ENCODE results near the gene ATP2A2.
"Not testable (repeated sequence)": the region's sequence is repeated elsewhere in the genome, so short reads cannot be mapped to it uniquely, and the experiment has no call there.

Gene ATP2A2

GRCh38 chr12:110301065-110301806 is 20.2 kb downstream of the ATP2A2 start:
- DNase-seq, result no peak

DNA sequence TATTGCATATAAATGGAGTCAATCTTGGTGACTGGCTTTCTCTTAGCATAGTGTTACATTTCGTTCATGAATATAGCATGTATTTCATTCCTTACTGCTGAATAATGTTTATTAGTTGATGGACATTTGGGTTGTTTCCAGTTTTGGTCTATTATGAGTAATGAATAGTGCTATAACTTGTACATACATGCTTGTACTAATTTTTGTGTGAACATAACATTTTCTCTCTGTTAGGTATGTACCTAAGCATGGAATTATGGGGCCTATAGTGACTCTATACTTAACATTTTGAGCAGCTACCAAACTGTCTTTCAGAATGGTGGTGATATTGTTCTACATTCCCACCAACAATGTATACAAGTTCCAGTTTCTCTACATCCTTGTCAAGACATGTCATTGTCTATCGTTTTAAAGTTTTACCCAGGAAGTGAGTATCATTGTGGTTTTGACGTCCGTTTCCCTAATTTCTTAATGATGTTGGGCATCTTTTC is 23.1 kb downstream of the ATP2A2 start:
- no peak for DNase-seq

DNA sequence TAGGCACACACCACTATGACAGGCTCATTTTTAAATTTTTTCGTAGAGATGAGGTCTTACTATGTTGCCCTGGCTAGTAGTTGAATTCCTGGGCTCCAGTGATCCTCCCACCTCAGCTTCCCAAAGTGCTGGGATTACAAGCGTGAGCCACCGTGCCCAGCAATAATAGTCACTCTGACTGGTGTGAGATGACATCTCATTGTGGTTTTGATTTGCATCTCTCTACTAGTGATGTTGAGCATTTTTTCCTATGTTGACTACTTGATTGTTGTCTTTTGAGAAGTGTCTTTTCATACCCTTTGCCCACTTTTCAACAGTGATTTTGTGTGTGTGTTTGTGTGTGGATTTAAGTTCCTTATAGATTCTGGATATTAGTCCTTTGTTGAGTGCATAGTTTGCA is 26.3 kb downstream of the ATP2A2 start:
- DNase-seq, result no peak

DNA sequence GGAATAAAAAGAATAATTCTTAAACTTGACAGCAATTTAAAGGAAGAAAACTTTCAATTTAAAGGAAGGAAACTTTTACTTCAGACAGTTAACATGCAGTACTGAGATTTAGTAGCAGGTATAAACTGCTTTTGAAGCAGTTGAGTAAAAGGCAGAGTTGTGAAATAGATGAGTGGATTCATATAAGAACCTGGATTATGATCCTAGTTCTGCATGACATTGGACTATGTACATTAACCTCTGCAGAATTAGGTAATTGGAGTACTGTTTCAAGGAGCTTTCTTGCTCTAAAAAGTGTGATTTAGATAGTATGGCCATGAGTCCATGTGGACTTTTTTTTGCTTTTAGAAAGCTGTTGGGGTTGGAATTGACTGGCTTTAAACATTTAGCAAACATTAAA is 29.7 kb downstream of the ATP2A2 start:
- DNase-seq, result no peak

GRCh38 chr12:110311903-110312302 is 30.9 kb downstream of the ATP2A2 start:
- DNase-seq, result no peak

DNA sequence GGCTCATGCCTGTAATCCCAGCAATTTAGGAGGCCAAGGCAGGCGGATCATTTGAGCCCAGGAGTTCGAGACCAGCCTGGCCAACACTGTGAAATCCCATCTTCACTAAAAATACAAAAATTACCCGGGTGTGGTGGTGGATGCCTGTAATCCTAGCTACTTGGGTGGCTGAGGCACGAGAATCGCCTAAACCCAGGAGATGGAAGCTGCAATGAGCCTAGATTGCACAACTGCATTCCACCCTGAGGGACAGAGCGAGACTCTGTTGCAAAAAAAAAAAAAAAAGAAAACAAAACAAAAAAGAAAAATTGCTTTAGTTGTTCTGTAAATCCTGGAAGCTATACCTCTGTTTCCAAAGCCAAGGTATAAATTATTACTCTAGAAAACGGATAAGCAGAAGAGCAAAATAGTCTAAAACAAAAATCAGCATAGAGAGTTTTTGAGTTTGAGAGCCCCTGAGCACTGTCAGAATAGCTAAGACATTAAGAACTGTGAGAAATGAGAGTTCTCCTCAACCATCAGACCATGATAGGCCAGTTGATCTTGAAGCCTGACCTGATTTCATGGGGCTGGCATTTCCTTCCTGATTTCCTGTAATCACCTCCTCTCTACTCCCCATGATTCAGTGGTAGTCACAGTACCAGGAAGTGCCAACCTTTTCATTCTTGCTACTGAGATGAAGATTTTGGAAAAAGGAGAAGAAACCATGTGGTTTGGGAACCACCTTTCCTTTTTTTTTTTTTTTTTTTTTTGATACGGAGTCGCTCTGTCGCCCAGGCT is 31.7 kb downstream of the ATP2A2 start:
- DNase-seq, result no peak

- DNase-seq, result no peak
These were observed 33.3 kb downstream of the ATP2A2 start for GRCh38 chr12:110314308-110314707.

DNA sequence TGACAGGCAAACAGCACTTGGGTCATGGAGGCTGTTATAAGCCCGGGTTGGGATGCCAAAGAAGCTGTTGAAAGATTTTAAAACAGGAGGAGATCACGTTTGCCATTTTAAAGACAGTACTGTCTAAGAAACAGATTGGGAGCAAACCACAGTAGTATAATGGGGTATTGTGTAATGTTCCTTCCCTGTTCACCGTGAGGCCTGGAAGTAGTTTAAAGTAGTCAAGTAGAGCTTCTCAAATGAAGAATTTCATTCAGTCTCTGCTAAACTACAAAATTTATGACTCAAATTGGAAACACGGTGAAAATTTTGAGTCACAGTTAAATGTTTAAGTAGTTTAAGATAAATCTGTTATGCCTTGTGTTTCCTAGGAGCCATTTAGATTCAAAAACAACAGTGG is 35.8 kb downstream of the ATP2A2 start:
- no peak for DNase-seq

DNA sequence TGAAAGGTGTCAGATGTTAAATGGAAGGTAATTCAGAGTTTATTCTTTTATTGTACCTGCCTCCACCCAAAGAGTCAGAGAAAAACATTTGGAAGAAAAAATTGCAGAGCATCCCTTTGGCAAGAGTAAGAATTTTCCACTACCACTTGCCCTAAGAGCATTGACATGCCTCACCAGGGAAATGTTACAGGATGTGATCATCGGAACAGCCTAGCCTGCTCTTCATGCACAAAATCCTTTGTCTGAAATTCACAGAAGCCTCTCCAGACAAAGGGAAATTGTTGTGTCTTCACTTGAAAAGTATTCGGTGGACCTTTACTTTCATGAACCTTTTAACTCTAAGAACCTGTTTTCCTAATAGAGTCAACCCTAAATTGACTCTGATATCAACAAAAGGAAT is 36.9 kb downstream of the ATP2A2 start:
- DNase-seq, result no peak

GRCh38 chr12:110320550-110320949 is 39.5 kb downstream of the ATP2A2 start:
- no peak for DNase-seq

GRCh38 chr12:110329710-110330109 is 48.7 kb downstream of the ATP2A2 start:
- DNase-seq, result no peak

GRCh38 chr12:110330124-110330523 is 49.1 kb downstream of the ATP2A2 start:
- DNase-seq, result no peak

DNA sequence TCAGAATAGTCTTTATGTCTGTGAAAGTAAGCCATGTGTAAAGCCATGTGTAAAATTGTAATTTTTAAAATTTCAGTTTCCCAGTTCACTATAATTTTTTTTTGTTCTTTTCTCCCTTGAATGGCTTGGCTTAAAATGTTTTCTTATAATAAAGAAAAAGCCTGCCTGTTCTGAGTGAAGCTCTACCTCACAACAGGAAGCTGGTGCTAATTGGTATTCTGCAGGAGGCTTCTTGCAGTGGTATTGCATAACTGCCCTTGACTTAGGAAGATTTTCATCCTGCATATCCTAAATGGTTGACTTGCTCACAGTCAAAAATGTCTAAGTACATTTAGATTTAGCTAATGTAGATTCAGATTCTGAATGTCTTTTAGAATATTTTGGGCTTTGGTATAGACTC is 49.5 kb downstream of the ATP2A2 start:
- no peak for DNase-seq

- DNase-seq, result no peak
These were observed 52.2 kb downstream of the ATP2A2 start for GRCh38 chr12:110333201-110333600.

DNA sequence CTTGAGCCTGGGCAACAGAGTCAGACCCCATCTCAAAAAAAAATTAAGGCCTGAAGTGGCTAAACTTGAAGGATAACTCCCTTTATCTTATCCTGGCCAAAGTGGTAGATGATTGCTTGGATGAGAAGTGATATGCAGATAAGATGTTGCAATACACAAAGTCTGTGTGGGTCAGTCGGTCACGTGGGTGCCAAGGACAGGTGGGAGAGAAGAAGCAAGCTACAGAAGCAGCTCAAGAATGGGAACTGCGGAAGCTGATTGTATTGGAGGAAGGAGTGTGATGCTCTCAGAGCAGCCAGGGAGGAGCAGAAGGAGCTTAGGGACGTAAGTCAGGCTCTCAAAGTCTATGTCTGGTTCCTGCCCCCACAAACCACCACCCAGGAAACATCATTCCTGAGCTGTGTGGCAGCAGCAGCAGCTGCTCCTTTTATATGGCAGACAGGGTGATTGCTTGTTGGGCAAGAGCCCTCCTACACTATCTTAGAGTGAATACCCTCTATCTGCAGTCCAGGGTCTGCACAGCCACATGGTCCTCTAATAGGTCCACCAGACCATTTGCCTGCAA is 54.5 kb downstream of the ATP2A2 start:
- no peak for DNase-seq

GRCh38 chr12:110337912-110338710 is 57.1 kb downstream of the ATP2A2 start:
- DNase-seq, result no peak

- no peak for DNase-seq
These were observed 57.7 kb downstream of the ATP2A2 start for GRCh38 chr12:110338754-110339153.

DNA sequence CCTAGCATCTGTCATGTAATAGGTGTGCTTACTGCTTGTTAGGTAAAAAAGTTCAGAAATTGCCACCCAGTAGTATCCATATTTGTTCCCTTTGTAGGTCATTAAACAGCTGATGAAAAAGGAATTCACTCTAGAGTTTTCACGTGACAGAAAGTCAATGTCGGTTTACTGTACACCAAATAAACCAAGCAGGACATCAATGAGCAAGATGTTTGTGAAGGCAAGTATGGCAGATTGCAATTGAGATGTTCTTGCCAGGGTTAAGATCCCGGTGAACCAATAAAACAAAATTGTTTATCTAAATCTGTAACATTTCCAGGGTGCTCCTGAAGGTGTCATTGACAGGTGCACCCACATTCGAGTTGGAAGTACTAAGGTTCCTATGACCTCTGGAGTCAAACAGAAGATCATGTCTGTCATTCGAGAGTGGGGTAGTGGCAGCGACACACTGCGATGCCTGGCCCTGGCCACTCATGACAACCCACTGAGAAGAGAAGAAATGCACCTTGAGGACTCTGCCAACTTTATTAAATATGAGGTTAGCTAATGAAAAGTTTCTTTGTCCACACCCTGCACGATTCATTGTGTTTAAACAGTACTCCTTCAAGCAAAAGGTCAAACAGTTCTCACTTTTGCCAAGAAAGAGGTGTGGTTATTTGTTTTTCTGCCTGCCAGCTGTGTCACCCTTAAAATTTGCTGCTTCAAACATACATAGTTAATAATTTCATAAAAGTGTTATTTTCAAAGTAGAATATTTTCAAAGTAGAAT is 58.3 kb downstream of the ATP2A2 start:
- DNase-seq, result no peak

DNA sequence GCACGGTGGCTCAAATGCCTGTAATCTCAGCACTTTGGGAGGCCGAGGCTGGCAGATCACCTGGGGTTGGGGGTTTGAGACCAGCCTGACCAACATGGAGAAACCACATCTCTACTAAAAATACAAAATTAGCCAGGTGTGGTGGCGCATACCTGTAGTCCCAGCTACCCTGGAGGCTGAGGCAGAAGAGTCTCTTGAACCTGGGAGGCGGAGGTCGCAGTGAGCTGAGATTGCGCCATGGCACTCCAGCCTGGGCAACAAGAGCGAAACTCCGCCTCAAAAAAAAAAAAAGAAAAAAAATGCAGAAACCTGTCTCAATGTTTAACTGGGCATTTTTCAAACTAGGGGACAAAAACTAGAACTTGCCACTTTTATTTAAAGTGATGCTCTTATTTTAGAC is 59.2 kb downstream of the ATP2A2 start:
- not testable (repeated sequence) for DNase-seq

GRCh38 chr12:110340706-110341105 is 59.7 kb downstream of the ATP2A2 start:
- DNase-seq, result no peak

DNA sequence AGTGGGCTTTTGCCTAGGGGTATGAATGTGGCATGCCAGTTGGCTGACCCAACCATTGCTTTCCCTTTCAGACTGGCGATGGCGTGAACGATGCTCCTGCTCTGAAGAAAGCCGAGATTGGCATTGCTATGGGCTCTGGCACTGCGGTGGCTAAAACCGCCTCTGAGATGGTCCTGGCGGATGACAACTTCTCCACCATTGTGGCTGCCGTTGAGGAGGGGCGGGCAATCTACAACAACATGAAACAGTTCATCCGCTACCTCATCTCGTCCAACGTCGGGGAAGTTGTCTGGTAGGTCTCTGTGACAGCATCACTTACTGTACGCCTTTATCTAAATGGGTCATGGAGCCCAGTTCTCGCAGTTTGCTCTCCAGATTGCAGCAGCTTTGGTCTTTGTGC is 61.1 kb downstream of the ATP2A2 start:
- DNase-seq, result no peak

DNA sequence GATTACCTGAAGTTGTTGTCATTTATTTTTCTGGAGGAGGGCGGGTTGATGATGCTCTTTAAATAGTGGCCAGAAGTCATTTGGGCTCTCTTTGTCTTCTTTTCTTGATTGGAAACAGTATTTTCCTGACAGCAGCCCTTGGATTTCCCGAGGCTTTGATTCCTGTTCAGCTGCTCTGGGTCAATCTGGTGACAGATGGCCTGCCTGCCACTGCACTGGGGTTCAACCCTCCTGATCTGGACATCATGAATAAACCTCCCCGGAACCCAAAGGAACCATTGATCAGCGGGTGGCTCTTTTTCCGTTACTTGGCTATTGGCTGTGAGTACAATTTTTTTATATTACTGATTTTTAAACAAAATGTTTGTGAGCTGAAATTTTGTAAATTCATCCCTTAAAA is 62.1 kb downstream of the ATP2A2 start:
- no peak for DNase-seq
